ENCODE data around the gene ADPRS.
A peak's percentile ranks its signal among the peaks of the same experiment; 100 is the strongest.

Gene ADPRS

GRCh38 chr1:36087233-36088123 lies 1.2 kb upstream of the ADPRS start:
- DNase-seq: peak; percentile 58

GRCh38 chr1:36088265-36088576 lies 471 bp upstream of the ADPRS start:
- DNase-seq: no peak

- DNase-seq: no peak
Observed at GRCh38 chr1:36089393-36090121, 865 bp downstream of the ADPRS start.

- DNase-seq: no peak
Observed at GRCh38 chr1:36091141-36091540, 2.4 kb downstream of the ADPRS start.

GRCh38 chr1:36091698-36092097 lies 3.0 kb downstream of the ADPRS start:
- DNase-seq: peak; percentile 38

- peak; percentile 46 for DNase-seq
Observed at GRCh38 chr1:36092166-36092797, 3.6 kb downstream of the ADPRS start.

GRCh38 chr1:36092798-36093185 lies 4.1 kb downstream of the ADPRS start:
- DNase-seq: peak; percentile 32

- DNase-seq: no peak
Observed at GRCh38 chr1:36093226-36093625, 4.5 kb downstream of the ADPRS start.

GRCh38 chr1:36093929-36094328 lies 5.2 kb downstream of the ADPRS start:
- DNase-seq: no peak

GRCh38 chr1:36094621-36095061 lies 5.9 kb downstream of the ADPRS start:
- no peak for DNase-seq

GRCh38 chr1:36095760-36096405 lies 7.2 kb downstream of the ADPRS start:
- no peak for DNase-seq

GRCh38 chr1:36096500-36097432 lies 8.1 kb downstream of the ADPRS start:
- DNase-seq: peak; percentile 54

- DNase-seq: no peak
Observed at GRCh38 chr1:36097693-36098585, 9.2 kb downstream of the ADPRS start.

- DNase-seq: no peak
Observed at GRCh38 chr1:36098650-36099365, 10.1 kb downstream of the ADPRS start.

GRCh38 chr1:36099681-36100341 lies 11.1 kb downstream of the ADPRS start:
- DNase-seq: peak; percentile 91

GRCh38 chr1:36100376-36100775 lies 11.7 kb downstream of the ADPRS start:
- no peak for DNase-seq

- no peak for DNase-seq
Observed at GRCh38 chr1:36101546-36101945, 12.9 kb downstream of the ADPRS start.

- DNase-seq: no peak
Observed at GRCh38 chr1:36106269-36106668, 17.6 kb downstream of the ADPRS start.

- DNase-seq: no peak
Observed at GRCh38 chr1:36107394-36107793, 18.7 kb downstream of the ADPRS start.

GRCh38 chr1:36108314-36108713 lies 19.6 kb downstream of the ADPRS start:
- no peak for DNase-seq

All from activated CD8-positive, alpha-beta memory T cell treated with anti-CD3 and anti-CD28 coated beads for 24 hours (primary cell).